ENCODE data around the gene CLDN16.

- TF ChIP-seq CTCF (IDR thresholded peaks at IDR 0.05), result no peak
- TF ChIP-seq POLR2A (IDR thresholded peaks at IDR 0.05), result no peak
Observed at GRCh38 chr3:190446573-190447279, 58.8 kb downstream of the CLDN16 start.

Data from body of pancreas (tissue), 4 donors.